Measurements from ENCODE around the gene BCCIP. TPM values are rescaled to one million over a fixed set of nuclear protein-coding genes. Genes with fewer than 3 reads are reported as not detected.

The BCCIP gene
- total RNA-seq, 1 donor from 2014 or later: 56.1 TPM

GRCh38 chr10:125843603-125844329 is 20.4 kb downstream of the BCCIP start:
- Histone ChIP-seq H3K27me3 (ENCODE audit: control insufficient read depth, insufficient read depth, low read length) (no peaks in the 10 kb centered on the region), H3K36me3 (ENCODE audit: control insufficient read depth, insufficient read depth, low read length) (peaks cover 16% of the 10 kb centered on the region), H3K4me3 (ENCODE audit: low read depth, low read length) (no peak overlapping the region)
- no peak for FAIRE-seq
- no peak for DNase-seq (ENCODE audit: low read depth)
- TF ChIP-seq, protein P1, sequence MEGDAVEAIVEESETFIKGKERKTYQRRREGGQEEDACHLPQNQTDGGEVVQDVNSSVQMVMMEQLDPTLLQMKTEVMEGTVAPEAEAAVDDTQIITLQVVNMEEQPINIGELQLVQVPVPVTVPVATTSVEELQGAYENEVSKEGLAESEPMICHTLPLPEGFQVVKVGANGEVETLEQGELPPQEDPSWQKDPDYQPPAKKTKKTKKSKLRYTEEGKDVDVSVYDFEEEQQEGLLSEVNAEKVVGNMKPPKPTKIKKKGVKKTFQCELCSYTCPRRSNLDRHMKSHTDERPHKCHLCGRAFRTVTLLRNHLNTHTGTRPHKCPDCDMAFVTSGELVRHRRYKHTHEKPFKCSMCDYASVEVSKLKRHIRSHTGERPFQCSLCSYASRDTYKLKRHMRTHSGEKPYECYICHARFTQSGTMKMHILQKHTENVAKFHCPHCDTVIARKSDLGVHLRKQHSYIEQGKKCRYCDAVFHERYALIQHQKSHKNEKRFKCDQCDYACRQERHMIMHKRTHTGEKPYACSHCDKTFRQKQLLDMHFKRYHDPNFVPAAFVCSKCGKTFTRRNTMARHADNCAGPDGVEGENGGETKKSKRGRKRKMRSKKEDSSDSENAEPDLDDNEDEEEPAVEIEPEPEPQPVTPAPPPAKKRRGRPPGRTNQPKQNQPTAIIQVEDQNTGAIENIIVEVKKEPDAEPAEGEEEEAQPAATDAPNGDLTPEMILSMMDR (IDR thresholded peaks at IDR 0.05; ENCODE audit: insufficient read depth, low read length, severe bottlenecking): no peak

- DNase-seq (ENCODE audit: low read depth) (no peak), FAIRE-seq (no peak)
- H3K4me3 ChIP-seq (ENCODE audit: low read depth, low read length): no peak overlapping the region
- TF ChIP-seq, protein P1 (IDR thresholded peaks at IDR 0.05; ENCODE audit: insufficient read depth, low read length, severe bottlenecking): no peak
- H3K36me3 ChIP-seq (ENCODE audit: control insufficient read depth, insufficient read depth, low read length): peaks cover 14% of the 10 kb centered on the region
- no peaks in the 10 kb centered on the region for H3K27me3 ChIP-seq (ENCODE audit: control insufficient read depth, insufficient read depth, low read length)
Measured at GRCh38 chr10:125844751-125845221, 21.4 kb downstream of the BCCIP start.

GRCh38 chr10:125845617-125846016 is 22.3 kb downstream of the BCCIP start:
- DNase-seq (ENCODE audit: low read depth): no peak
- no peak for FAIRE-seq
- Histone ChIP-seq H3K27me3 (ENCODE audit: control insufficient read depth, insufficient read depth, low read length) (no peaks in the 10 kb centered on the region), H3K36me3 (ENCODE audit: control insufficient read depth, insufficient read depth, low read length) (peaks cover 11% of the 10 kb centered on the region), H3K4me3 (ENCODE audit: low read depth, low read length) (no peak overlapping the region)
- TF ChIP-seq, protein P1 (IDR thresholded peaks at IDR 0.05; ENCODE audit: insufficient read depth, low read length, severe bottlenecking): no peak

DNA sequence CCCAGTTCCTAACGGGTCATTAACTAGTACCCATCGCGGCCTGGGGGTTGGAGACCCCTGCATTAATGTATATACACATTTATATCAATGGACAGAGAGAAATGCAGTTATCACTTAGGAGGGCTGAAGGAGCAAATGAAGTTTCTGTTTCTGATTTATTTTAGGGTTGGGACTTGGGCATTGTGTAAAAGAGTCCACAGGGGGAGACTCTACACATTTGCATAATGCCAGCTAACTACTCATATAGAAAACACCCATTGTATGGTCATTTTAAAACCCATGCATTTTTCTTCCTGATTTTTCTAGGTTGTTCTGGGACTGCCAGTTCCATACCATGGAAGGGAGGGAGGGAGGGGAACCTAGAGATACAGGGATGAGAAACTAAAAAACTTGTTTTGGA is 23.5 kb downstream of the BCCIP start:
- DNase-seq (ENCODE audit: low read depth): no peak
- TF ChIP-seq, protein P1 (IDR thresholded peaks at IDR 0.05; ENCODE audit: insufficient read depth, low read length, severe bottlenecking): no peak
- Histone ChIP-seq H3K27me3 (ENCODE audit: control insufficient read depth, insufficient read depth, low read length) (no peaks in the 10 kb centered on the region), H3K36me3 (ENCODE audit: control insufficient read depth, insufficient read depth, low read length) (peaks cover 10% of the 10 kb centered on the region), H3K4me3 (ENCODE audit: low read depth, low read length) (no peak overlapping the region)
- FAIRE-seq: no peak

DNA sequence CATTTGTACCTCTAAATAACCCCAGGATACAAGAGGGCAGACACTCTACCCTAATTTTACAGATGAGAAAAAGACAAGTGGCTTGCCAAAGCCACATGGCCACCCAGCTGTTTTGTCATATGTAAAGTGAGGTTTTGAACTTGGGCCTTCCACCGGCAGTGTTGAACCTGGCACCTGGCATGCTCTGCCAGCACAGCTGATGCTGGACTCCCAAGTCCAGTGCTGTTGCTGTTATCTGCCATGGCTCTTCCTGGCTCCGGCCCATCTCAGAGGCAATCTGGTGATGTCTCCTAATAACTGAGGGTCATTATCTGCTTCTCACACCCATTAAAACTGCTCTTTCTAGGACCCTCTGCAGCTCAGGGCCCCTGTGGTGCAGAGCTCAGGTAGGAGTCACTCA is 25.0 kb downstream of the BCCIP start:
- FAIRE-seq (no peak), DNase-seq (ENCODE audit: low read depth) (no peak)
- H3K27me3 ChIP-seq (ENCODE audit: control insufficient read depth, insufficient read depth, low read length): no peaks in the 10 kb centered on the region
- peaks cover 20% of the 10 kb centered on the region for H3K36me3 ChIP-seq (ENCODE audit: control insufficient read depth, insufficient read depth, low read length)
- TF ChIP-seq, protein P1 (IDR thresholded peaks at IDR 0.05; ENCODE audit: insufficient read depth, low read length, severe bottlenecking): no peak
- no peak overlapping the region for H3K4me3 ChIP-seq (ENCODE audit: low read depth, low read length)

GRCh38 chr10:125848857-125849256 is 25.5 kb downstream of the BCCIP start:
- Histone ChIP-seq H3K36me3 (ENCODE audit: control insufficient read depth, insufficient read depth, low read length) (peaks cover 20% of the 10 kb centered on the region), H3K4me3 (ENCODE audit: low read depth, low read length) (no peak overlapping the region), H3K27me3 (ENCODE audit: control insufficient read depth, insufficient read depth, low read length) (no peaks in the 10 kb centered on the region)
- TF ChIP-seq, protein P1 (IDR thresholded peaks at IDR 0.05; ENCODE audit: insufficient read depth, low read length, severe bottlenecking): no peak
- DNase-seq (ENCODE audit: low read depth) (no peak), FAIRE-seq (no peak)

Measured in bronchial epithelial cell (primary cell).